Gastrocnemius medialis (tissue), 4 donors: ENCODE results near the gene MAU2.

Source experiments
- POLR2A ChIP-seq, 2 donors: fragments of 450-650 bp; IDR thresholded peaks; one replicate each; pipeline ENCODE4 v1.6.1; 2017; ENCODE audit warnings: antibody characterized with exemption in 2 of 2, mild to moderate bottlenecking in 2 of 2, moderate library complexity in 2 of 2
- TF ChIP-seq, protein P1 (sequence below), 5 experiments: fragments of 450-650 bp in 3 of 5; fragments of 200-600 bp in 2 of 5; sonication (generic) in 2 of 5; IDR thresholded peaks in 4 of 5; conservative IDR thresholded peaks in 1 of 5; 1 replicate in 4 of 5; 2 replicates in 1 of 5; pipeline ENCODE4 v1.5.1; 2016 to 2019; ENCODE audit warnings: antibody characterized with exemption in 5 of 5, mild to moderate bottlenecking in 3 of 5, moderate library complexity in 3 of 5

DNA sequence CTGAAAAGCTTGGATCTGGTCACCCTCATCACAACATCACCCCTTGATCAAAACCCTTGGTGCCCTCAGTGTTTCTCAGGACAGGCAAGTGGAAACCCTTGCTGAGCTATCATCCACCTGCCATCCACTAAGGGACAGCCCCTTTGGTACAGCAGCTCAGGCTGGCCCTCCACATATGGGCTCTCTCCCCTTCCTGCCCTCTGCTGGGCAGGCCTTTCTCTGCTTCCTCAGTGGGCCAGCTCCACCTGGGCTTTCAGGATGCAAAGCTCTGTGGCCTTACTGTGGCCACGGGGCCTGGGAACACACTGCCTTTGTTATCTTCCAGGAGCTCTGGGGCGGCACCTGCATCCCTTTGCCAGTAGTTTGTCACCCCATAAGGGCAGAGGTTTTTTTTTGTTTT lies 5.2 kb upstream of the MAU2 start:
- TF ChIP-seq, protein P1, sequence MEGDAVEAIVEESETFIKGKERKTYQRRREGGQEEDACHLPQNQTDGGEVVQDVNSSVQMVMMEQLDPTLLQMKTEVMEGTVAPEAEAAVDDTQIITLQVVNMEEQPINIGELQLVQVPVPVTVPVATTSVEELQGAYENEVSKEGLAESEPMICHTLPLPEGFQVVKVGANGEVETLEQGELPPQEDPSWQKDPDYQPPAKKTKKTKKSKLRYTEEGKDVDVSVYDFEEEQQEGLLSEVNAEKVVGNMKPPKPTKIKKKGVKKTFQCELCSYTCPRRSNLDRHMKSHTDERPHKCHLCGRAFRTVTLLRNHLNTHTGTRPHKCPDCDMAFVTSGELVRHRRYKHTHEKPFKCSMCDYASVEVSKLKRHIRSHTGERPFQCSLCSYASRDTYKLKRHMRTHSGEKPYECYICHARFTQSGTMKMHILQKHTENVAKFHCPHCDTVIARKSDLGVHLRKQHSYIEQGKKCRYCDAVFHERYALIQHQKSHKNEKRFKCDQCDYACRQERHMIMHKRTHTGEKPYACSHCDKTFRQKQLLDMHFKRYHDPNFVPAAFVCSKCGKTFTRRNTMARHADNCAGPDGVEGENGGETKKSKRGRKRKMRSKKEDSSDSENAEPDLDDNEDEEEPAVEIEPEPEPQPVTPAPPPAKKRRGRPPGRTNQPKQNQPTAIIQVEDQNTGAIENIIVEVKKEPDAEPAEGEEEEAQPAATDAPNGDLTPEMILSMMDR (IDR thresholded peaks at IDR 0.05 in 4 of 5, conservative IDR thresholded peaks at IDR 0.05 in 1 of 5) = no peak
- TF ChIP-seq POLR2A (IDR thresholded peaks at IDR 0.05) = no peak
